ENCODE data around the gene EIF5A2.
"Not testable (repeated sequence)": the region's sequence is repeated elsewhere in the genome, so short reads cannot be mapped to it uniquely, and the experiment has no call there.

EIF5A2 gene

DNA sequence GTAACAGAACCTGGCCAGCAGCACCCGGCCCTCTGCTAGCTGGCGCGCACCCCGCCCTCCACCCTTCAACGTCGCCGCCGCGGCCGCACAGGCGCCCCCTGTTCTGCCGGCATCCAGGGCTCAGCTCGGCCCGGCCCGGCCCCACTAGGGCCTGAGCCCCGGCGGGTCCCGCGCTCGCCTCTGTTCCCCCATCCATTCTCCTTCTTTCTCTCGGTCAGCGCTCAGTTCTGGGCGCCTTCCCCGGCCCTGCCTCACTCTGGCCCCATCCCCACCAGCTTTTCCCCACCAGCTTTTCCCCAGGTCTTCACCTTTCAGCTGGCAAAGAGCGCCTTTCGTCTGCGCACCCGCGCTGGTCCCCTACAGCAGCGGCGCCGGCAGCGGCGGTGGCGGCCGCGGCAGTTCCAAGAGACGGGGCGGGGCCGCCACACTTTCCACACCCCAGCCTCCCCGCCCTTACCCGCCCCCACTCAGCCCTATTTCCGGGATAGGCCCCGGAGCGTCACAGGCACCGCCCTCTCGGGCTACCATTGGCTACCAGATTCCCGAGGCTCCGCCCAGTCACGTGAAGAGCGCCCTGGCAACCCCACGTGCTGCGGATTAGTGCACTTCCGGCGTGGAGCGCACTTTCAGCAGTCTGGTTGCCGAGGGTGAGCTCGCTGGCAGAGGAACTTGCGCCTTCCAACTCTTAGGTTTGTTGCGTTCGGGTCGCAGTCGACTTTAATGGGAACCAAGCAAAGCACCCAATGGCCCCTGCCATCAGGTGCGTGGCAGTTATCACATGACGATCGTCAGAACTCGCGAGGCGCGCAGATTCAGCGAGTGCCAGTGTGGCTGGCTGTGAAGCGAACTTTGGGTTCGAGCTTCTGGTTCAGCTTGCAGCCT is at the start of gene EIF5A2:
Gene EIF5A2 (minus strand): TSS at position 403 of the 882 bp plus-strand sequence. CDS start 831 bp downstream, outside the sequence.
- peak; percentile 58 for FAIRE-seq

DNA sequence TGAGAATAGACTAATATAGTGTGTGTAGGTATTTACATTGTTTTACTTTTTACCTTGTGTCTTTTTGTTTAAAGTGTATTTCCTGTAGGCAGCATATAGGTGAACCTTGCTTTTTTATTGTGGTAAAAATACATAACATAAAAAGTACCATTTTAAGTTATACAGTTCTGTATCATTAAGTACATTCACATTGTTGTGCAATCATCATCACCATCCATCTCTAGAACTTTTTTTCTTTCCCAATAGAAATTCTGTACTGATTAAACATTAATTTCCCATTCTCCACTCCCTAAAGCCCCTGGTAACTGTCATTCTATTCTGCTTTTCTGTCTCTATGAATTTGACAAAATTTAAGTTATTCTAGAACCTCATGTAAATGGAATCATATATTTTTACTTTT is 48.2 kb upstream of the EIF5A2 start:
- no peak for FAIRE-seq

DNA sequence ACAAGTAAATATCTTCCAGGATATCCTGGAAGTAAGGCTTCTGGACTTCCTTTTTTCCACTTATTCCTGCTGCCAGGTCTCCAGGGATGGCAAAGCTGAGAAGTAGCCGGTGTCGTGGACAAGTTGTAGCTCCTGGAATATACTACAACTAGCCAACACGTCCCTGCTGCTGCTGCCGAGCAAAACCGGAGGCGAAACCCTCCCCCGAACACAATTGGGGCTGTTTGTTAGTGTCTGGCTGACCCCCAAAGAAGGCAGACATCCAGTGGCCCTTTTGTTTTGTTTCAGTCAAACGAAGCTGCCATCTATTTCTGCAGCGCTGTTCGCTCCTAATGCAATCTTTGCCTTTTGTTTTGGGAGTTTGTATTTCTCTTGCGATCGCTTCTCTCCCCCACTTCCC is 45.3 kb upstream of the EIF5A2 start:
- FAIRE-seq, result no peak

DNA sequence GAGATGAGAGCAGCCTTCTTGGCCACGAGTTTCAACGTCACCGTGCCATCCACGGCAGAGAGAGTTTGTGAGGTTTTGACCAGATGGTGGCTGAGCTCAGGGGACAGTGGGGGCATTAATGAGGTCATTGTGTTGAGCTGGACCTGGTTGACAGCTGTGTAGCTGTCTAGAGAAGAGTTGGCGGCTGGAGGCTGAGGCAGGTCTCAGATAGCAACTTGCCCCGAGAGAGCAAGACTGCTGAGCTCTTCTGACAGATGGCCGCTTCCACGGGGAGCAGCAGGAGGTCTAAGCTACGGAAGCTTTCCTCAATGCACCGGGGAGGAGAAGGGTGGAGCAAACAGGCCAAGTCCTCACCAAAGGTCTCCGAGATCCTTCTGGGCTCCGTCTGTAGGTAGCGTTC is 44.8 kb upstream of the EIF5A2 start:
- FAIRE-seq, result no peak

DNA sequence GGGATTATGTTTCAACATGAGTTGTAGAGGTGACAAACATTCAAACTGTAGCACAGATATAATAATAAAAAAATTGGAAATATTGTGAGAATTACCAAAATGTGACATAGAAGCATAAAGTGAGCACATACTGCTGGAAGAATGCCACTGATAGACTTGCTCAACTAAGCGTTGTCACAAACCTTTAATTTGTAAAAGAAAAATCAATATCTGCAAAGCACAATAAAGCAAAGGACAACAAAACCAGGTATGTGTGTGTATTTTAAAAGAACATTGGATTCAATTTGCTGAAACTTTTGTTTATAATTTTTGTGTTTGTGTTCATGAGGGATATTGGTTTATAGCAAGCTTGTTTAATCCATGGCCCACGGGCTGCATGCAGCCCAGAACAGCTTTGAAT is 40.8 kb upstream of the EIF5A2 start:
- FAIRE-seq, result no peak

DNA sequence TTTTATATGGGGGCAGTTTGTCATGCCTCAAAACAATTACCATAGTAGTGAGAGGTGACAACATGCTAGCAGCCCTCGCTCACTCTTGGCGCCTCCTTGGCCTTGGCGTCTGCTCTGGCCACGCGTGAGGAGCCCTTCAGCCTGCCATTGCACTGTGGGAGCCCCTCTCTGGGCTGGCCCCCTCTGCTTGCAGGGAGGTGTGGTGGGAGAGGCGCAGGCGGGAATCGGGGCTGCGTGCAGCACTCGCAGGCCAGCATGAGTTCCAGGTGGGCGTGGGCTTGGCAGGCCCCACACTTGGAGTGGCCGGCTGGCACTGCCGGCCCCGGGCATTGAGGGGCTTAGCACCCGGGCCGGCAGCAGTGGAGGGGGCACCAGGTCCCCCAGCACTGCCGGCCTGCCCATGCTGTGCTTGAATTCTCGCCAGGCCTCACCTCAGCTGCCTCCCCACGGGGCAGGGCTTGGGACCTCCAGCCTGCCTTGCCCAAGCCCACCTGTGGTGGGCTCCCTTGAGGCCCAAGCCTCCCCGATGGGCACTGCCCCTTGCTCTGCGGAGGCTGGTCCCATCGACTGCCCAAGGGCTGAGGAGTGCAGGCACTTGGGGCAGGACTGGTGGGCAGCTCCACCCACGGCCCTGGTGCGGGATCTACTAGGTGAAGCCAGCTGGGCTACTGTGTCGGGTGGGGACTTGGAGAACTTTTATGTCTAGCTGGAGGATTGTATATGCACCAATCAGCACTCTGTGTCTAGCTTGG is 38.8 kb upstream of the EIF5A2 start:
- FAIRE-seq, result no peak

DNA sequence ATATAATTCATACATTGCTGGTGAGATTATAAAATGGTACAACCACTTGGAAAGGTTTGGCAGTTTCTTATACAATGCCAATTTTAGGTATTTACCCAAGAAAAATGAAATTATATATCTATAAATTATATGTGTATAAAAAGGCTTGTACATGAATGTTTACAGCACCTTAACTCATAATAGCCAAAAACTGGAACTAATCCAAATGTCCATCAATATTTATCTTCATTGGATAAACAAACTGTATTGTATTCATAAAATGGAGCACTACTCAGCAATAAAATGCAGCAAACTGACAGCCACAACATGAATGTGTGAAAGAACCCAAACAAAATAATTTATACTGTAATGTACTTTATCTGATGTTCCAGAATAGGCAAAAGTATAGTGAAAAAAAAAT is 33.6 kb upstream of the EIF5A2 start:
- FAIRE-seq, result no peak

DNA sequence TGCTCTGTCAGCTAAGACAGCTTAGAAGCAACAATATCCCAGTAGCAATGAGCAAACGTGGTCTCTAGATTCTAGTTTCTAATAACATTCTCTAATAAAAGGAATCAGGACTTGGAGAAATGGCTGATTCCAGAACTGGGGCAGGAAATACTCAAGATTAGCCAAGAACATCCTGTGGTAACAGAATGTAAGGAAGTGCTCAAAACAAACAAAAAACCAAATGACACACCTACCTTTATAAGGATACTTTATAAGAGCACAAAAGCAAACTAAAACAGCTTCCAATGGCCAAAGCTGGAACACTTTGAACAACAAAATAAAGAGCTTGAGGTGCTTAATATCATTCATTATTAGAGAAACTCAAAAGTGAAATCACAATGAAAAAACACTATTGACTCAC is 33.1 kb upstream of the EIF5A2 start:
- FAIRE-seq, result no peak

DNA sequence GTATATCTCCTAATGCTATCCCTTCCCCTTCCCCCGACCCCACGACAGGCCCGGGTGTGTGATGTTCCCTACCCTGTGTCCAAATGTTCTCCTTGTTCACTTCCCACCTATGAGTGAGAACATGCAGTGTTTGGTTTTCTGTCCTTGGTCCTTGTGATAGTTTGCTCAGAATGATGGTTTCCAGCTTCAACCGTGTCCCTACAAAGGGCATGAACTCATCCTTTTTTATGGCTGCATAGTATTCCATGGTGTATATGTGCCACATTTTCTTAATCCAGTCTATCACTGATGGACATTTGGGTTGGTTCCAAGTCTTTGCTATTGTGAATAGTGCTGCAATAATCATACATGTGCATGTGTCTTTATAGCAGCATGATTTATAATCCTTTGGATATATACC is 24.6 kb upstream of the EIF5A2 start:
- FAIRE-seq, result not testable (repeated sequence)

DNA sequence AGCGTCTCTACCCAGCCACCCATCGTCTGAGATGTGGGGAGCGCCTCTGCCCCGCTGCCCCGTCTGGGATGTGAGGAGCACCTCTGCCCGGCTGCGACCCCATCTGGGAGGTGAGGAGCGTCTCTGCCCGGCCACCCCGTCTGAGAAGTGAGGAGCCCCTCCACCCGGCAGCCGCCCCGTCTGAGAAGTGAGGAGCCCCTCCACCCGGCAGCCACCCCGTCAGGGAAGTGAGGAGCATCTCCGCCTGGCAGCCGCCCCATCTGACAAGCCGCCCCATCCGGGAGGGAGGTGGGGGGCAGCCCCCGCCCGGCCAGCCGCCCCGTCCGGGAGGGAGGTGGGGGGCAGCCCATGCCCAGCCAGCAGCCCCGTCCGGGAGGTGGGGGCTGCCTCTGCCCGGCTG is 15.1 kb upstream of the EIF5A2 start:
- not testable (repeated sequence) for FAIRE-seq

DNA sequence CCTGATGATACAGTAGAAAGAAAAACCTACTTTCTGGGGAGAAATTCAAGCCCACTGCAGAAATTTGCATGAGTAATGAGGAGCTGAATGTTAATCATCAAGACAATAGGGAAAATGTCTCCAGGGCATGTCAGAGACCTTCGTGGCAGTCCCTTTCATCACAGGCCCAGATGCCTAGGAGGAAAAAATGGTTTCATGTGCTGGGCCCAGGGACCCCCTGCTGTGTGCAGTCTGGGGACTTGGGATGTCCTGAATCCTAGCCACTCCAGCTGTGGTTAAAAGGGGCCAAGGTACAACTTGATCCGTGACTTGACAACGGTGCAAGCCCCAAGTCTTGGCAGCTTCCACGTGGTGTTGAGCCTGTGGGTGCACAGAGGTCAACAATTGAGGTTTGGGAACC is 10.3 kb upstream of the EIF5A2 start:
- FAIRE-seq, result no peak

DNA sequence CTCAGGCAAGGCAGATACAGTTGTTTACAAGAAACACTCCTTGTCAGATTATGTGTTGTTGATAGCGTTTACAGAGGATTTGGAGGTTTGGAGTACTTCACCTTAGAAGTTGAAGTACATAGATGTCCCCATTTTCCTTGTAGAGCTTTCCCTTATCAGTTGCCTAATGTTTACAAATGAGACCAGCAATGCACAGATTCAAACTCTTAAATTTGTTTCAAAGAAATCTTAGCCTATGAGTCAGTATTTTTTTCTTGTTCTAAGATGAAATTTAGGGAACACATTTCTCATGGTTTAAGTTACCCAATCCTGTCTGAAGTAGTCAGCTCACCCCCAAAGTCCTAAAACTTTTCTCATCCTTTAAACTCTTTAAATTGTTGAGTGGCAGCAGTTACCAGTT is 6.3 kb upstream of the EIF5A2 start:
- no peak for FAIRE-seq

DNA sequence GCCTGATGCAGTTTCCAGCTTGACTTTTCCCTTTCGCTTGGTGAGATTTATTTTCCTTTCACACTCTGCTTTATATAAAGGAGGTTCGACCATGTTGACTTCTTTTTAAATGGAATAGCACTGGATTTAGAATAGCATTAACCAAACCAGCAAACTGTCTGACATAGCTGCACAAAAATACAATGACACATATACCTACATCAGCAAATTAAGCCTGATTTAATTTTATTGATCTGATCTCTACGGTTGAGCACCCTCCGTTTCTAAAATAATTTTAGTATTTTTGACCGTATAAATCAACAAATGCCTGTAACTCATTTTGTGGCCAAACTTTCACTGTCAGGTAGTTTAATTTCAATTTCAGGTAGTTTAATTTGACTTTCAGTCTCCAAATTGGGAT is 5.8 kb upstream of the EIF5A2 start:
- FAIRE-seq, result no peak

DNA sequence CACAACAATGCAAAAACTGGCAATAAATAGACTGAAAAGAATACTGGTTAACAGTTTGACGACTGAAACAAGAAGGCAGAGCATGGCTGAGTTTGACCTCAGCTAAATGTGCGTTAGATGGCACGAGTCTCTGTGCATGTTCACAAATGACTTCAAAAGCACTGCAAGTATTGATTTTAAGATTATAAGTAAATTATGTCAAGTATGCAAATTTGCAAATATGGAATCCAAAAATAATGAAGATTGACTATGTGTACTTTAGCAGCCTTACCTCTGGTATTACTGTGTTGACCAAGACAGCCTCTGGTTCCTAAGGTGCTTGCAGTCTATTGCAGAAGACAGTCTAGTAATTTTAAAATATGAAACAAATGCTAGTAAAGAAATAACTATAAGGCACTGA is 2.6 kb upstream of the EIF5A2 start:
- FAIRE-seq, result no peak

DNA sequence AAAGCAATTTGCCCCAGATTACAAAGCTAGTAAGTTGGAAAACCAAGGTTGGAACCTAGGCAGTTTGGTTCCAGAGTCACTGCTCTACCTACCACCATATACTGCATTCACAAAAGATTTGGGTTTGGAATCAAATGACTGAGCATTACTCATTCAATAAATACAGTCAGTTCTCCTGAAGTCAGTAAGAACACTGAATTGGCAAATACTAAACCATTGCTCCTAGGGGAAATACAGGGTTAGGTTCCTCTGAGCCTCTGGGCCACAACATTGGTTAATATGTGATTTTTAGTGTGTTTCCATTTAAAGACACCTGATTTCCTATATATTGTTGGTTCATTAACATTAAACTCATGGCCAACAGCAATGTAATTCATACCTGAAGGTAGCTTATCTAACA is 2.1 kb upstream of the EIF5A2 start:
- FAIRE-seq, result no peak

DNA sequence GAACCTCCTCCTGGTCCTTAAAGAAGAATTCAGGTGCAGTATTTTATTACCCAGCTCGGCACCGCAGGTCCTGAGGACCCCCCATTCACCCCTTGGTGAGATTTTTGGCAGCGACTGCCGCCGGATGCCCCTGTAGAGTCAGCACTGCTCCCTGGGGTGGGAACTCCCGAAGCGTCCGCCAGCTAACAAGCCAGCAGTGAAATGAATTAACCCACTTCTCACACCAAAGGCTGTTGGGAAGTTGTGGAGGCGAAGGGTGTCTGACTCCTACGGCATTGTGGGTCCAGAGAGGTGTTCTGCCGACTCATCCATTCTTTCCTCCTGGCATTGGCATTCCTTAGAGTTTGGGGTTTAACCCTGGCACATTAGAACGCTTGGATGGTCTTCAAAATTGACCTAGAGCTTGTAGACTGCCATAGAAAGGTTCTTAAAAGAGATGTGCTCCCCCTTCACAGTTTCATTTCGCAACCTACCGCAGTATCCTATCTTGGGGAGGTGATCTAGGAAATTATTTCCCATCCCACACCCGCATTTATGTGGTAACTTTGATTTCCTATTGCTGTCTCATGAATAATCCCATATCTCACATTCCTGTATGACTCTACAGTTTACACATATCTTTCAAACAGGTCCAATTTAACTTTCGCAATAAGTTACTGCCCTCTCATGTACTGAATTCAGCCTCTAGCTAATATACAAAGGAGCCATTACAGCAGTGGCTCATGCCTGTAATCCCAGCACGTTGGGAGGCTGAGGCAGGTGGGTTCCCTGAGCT is 879 bp upstream of the EIF5A2 start:
- FAIRE-seq, result no peak

DNA sequence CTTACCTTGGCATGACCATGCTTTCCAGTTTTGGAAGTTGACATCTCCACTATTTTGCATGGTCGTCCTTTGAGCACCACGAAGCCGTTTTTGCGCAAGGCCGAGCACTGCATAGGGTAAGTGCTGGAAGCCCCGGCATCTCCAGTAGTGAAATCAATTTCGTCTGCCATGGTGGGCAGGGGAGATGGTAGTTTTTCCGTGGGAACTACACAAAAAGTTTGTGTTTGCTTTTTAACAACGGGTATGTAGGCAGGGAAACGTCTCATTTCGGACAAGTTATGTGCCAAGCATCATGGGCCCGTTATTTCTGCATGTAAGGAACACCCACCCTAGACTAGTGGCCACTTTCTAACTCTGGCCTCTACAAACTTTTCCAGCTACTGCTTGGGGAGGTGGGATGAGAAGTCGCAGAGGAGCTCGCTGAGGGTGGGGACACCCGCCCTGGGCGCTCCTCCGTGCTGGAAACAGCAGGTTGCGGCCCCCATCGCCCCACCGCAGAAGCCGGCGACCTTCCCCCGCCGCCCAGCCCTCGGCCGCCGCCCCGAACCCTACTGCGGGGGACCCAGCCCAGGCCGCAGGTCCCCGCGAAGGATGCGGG is 701 bp downstream of the EIF5A2 start:
- no peak for FAIRE-seq

DNA sequence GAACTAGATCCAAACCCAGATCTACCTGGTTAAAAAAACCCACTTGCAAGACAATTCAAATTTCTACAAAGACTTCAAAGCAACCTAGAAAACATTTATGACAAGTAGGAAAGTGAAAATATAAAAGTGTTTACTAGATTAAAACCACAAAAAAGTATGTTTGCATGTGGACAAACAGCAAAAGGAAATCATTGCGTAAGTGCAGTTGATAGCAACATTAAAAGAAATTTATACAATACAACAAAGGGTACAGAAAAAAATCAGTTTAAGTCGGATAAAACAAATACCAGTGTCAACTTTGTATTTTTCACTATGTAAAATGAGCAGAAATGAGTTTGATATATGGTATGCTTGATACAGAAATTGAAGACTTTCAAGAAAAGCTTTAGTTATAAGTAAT is 2.6 kb downstream of the EIF5A2 start:
- FAIRE-seq, result peak; percentile 15

DNA sequence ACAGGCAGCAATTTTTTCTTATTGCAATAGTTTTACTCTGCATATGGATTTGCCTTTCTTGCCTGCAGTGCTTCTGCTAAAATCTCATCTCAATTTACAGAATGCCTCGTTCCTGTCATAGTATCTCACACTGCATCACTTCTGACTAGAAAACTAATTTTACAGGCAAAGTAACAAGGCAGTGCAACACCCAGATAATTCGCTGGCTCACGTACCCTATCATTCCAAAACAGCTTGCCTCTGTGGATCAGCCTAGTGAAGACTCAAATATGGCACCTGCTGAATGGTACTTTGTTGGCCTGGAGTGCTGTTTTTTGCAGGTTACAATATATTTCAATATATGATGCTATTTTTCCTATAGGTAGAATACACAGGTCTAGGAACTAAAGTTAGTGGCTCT is 5.3 kb downstream of the EIF5A2 start:
- FAIRE-seq, result no peak

DNA sequence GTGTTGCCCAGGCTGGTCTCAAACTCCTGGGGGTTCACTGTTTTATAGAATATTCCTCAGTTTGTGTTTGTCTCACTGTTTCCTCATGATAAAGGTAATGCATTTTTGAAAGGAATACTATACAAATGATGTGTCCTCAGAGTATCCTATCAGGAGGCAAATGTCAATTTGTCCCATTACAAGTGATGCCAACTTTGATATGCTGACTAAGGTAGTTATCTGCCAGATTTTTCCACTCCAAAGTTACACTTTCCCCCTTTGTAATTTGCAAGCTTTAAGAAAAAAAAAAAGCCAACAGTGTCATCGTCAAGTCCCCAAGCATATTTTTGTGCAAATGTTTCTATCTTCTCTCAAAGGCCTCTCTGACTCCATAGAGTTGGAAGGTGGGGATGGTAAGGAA is 9.0 kb downstream of the EIF5A2 start:
- no peak for FAIRE-seq

DNA sequence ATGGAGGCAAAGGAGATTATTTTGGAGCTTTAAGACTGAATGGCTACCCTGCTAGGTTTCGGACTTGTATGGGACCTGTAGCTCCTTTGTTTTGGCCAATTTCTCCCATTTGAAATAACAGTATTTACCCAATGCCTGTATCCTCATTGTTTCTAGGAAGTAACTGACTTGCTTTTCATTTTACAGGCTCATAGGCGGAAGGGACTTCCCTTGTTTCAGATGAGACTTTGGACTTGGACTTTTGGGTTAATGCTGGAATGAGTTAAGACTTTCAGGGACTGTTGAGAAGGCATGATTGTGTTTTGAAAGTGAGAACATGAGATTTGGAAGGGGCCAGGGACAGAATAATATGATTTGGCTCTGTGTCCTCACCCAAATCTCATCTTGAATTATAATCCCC is 10.5 kb downstream of the EIF5A2 start:
- FAIRE-seq, result no peak

DNA sequence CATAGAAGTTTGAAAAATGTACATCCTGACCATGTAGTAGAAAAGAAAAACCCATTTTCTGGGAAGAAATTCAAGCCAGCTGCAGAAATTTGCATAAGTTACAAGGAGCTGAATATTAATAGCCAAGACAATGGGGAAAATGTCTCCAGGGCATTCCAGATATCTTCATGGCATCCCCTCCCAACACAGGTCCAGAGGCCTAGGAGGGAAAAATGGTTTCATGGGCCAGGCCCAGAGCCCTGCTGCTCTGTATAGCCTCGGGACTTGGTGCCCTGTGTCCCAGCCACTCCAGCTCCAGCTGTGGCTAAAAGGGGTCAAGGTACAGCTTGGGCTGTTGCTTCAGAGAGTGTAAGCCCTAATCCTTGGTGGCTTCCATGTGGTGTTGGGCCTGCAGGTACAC is 11.2 kb downstream of the EIF5A2 start:
- FAIRE-seq, result not testable (repeated sequence)

DNA sequence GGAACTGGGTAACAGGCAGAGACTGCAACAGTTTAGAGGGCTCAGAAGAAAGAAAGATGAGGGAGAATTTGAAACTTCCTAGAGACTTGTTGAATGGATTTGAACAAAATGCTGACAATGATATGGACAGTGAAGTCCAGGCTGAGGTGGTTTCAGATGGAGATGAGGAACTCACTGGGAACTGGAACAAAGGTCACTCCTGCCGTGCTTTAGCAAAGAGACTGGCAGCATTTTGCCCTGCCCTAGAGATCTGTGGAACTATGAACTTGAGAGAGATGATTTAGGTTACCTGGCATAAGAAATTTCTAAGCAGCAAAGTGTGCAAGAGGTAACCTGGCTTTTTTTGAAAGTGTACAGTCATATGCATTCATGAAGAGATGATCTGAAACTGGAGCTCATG is 11.7 kb downstream of the EIF5A2 start:
- FAIRE-seq, result no peak
